Right ventricle myocardium inferior (tissue), 1 donor: ENCODE results near the gene WDR90. TPM values are rescaled to one million over a fixed set of nuclear protein-coding genes. Genes with fewer than 3 reads are reported as not detected.

ENCODE experiments used
- ATAC-seq: fragments of 200-7000 bp; cut with Tn5 transposase; one replicate; pipeline ENCODE4 v1.9.1; 2020; ENCODE audit warnings: mild to moderate bottlenecking, moderate library complexity
- DNase-seq: peaks from one replicate; pipeline ENCODE4 v3.0.0; 2021; ENCODE audit errors: missing footprints
- intact Hi-C: fragments of 100-400 bp; cut with DNase I; formaldehyde crosslinking; loops from one replicate; pipeline ENCODE4 v1.11.0; 2022
- total RNA-seq: library from RNA; stranded (reverse); fragmentation: NEBNext Ultra II Directional; extraction: Animal tissue kit (Norgen Biotek cat#: 25700); gene quantifications from one replicate; pipeline ENCODE4 v1.2.1, GENCODE V29; 2021
- donor health status: DM: no; HTN: yes; CAD: no; lungs with severe emphysema.

The WDR90 gene
- total RNA-seq, 1 donor from 2014 or later, result 7.7 TPM

- DNase-seq (no peak), ATAC-seq (no peak)
- intact Hi-C loops, result no loop called here
These were observed 44.6 kb downstream of the WDR90 start for GRCh38 chr16:693766-694165.

- DNase-seq (no peak), ATAC-seq (no peak)
- intact Hi-C loops, result no loop called here
These were observed 45.2 kb downstream of the WDR90 start for GRCh38 chr16:694187-694862.

GRCh38 chr16:694863-695354 is 45.7 kb downstream of the WDR90 start:
- DNase-seq (no peak), ATAC-seq (no peak)
- intact Hi-C loops, result no loop called here

GRCh38 chr16:695355-696089 is 46.4 kb downstream of the WDR90 start:
- intact Hi-C loops, result no loop called here
- ATAC-seq, result no peak
- DNase-seq, result no peak

- intact Hi-C loops, result no loop called here
- DNase-seq, result no peak
- no peak for ATAC-seq
These were observed 49.9 kb downstream of the WDR90 start for GRCh38 chr16:698911-699671.

- intact Hi-C loops, result no loop called here
- DNase-seq (no peak), ATAC-seq (no peak)
These were observed 51.8 kb downstream of the WDR90 start for GRCh38 chr16:700684-701584.

- ATAC-seq (no peak), DNase-seq (no peak)
- intact Hi-C loops, result no loop called here
These were observed 53.2 kb downstream of the WDR90 start for GRCh38 chr16:702341-702740.

- ATAC-seq (no peak), DNase-seq (no peak)
- intact Hi-C loops, result no loop called here
These were observed 54.2 kb downstream of the WDR90 start for GRCh38 chr16:703406-703805.

- DNase-seq (no peak), ATAC-seq (no peak)
- intact Hi-C loops, result no loop called here
These were observed 54.9 kb downstream of the WDR90 start for GRCh38 chr16:704047-704446.

- ATAC-seq (no peak), DNase-seq (no peak)
- intact Hi-C loops, result no loop called here
These were observed 55.6 kb downstream of the WDR90 start for GRCh38 chr16:704552-705380.

- intact Hi-C loops, result no loop called here
- ATAC-seq (no peak), DNase-seq (no peak)
These were observed 56.4 kb downstream of the WDR90 start, which contains the start of gene FBXL16 for GRCh38 chr16:705431-706188. Gene FBXL16, minus strand, starts transcription at chr16:705801. Its CDS starts 8,396 bp downstream, at chr16:697405.

GRCh38 chr16:706189-707061 is 57.3 kb downstream of the WDR90 start:
- DNase-seq, result no peak
- intact Hi-C loops, result no loop called here
- ATAC-seq, result no peak

GRCh38 chr16:707062-707538 is 57.9 kb downstream of the WDR90 start:
- ATAC-seq, result no peak
- intact Hi-C loops, result no loop called here
- no peak for DNase-seq

- intact Hi-C loops, result no loop called here
- DNase-seq (no peak), ATAC-seq (no peak)
These were observed 58.9 kb downstream of the WDR90 start for GRCh38 chr16:708019-708418.

GRCh38 chr16:708959-709358 is 59.8 kb downstream of the WDR90 start:
- DNase-seq (no peak), ATAC-seq (no peak)
- intact Hi-C loops, result no loop called here
